Activated T-helper 1 cell treated with anti-CD3 and anti-CD28 coated beads, Interleukin-12 subunit alpha, Interleukin-12 subunit beta, Interleukin-2, Interleukin-4 antibody, amounts not matched to agents 30 ng/mL and 10 ng/mL and 1 ng/mL, durations not matched to agents 14 hours and 24 hours and 36 hours (primary cell): ENCODE data around the gene GCNT2. TPM values are rescaled to one million over a fixed set of nuclear protein-coding genes. Genes with fewer than 3 reads are reported as not detected.
"Not testable (repeated sequence)": the region's sequence is repeated elsewhere in the genome, so short reads cannot be mapped to it uniquely, and the experiment has no call there.

Experiments
- DNase-seq: peaks from one replicate; pipeline ENCODE4 v3.0.0; 2021; ENCODE audit warnings: low spot score
- H3K27ac Mint-ChIP-seq: one replicate; pipeline ENCODE4 v1.8.0; 2021; ENCODE audit warnings: mild to moderate bottlenecking, mixed read lengths
- H3K27me3 Mint-ChIP-seq: one replicate; pipeline ENCODE4 v1.8.0; 2022; ENCODE audit warnings: mild to moderate bottlenecking, moderate library complexity, mixed read lengths; ENCODE audit not compliant: insufficient read depth
- H3K36me3 Mint-ChIP-seq: one replicate; pipeline ENCODE4 v1.8.0; 2021; ENCODE audit warnings: low read depth, mixed read lengths
- H3K4me1 Mint-ChIP-seq: one replicate; pipeline ENCODE4 v1.8.0; 2021; ENCODE audit warnings: low read depth, mixed read lengths
- H3K4me3 Mint-ChIP-seq: one replicate; pipeline ENCODE4 v1.8.0; 2021; ENCODE audit warnings: mild to moderate bottlenecking, moderate library complexity, mixed read lengths
- H3K9me3 Mint-ChIP-seq: one replicate; pipeline ENCODE4 v1.8.0; 2021; ENCODE audit warnings: mixed read lengths
- intact Hi-C: fragments of 100-400 bp; cut with micrococcal nuclease; formaldehyde crosslinking; loops from one replicate; pipeline ENCODE4 v1.15.1; 2024
- total RNA-seq: library from RNA; stranded (reverse); gene quantifications from 2 replicates; pipeline ENCODE4 v1.2.3, GENCODE V29; 2022

The GCNT2 gene
- total RNA-seq, 1 donor from 2014 or later, result 3.0 TPM

DNA sequence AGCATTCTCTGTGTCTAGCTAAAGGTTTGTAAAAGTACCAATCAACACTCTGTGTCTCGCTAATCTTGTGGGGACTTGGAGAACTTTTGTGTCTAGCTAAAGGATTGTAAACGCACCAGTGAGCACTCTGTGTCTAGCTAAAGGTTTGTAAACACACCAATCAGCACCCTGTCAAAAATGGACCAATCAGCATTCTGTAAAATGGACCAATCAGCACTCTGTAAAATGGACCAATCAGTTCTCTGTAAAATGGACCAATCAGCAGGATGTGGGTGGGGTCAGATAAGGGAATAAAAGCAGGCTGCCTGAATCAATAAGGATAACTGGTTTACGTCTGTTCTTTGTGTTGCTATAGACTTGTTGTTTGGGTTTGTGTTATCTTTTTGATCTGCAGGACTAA is 29.2 kb upstream of the GCNT2 start:
- H3K27ac Mint-ChIP-seq, H3K9me3 Mint-ChIP-seq, H3K4me3 Mint-ChIP-seq, intact Hi-C loops, H3K4me1 Mint-ChIP-seq, H3K36me3 Mint-ChIP-seq, DNase-seq: not testable (repeated sequence)
- H3K27me3 Mint-ChIP-seq, result peaks cover 16% of the 10 kb centered on the region

DNA sequence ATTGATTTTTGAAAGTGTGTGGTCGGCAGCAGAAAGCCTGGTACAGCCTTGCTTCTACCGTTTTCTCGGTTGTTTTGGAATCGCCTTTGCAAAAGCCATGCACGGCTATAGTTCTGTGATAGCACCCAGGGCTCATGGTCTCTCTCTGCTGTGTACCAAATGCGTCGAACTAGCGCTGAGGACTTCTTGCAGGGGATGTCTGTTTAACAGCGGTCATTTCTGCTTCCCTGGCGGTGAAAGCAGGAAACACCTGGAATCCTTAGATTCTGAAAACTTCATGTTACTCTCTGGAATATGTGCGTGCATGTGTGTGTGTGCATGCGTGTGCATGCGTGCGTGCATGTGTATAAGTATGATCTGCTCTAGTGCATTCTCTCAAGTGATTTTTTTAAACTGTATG is 26.1 kb upstream of the GCNT2 start:
- Mint-ChIP-seq H3K9me3 (no peaks in the 10 kb centered on the region), H3K27ac (no peak overlapping the region), H3K4me3 (no peak overlapping the region), H3K36me3 (no peaks in the 10 kb centered on the region), H3K27me3 (peaks cover 20% of the 10 kb centered on the region), H3K4me1 (no peaks in the 10 kb centered on the region)
- intact Hi-C loops, result no loop called here
- no peak for DNase-seq

DNA sequence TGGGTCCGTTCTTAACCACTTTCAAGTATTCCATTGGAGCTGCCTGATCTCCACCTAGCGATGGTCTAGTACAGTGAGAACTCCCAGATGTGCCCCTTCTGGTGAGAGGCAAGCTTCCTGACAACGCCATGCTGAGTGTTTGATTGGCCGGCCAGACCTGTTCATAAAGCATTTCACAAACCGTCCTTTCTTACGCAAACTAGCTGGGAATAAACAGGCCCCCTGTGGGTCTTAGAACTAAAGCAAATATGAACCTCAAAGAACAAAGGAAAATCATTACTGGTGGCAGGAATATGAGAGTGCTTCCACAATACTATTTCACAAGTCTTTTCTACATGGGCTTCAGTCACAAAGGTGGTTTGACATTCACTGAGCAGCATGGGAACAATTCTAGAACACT is 15.6 kb upstream of the GCNT2 start:
- no peak overlapping the region for H3K4me3 Mint-ChIP-seq

DNA sequence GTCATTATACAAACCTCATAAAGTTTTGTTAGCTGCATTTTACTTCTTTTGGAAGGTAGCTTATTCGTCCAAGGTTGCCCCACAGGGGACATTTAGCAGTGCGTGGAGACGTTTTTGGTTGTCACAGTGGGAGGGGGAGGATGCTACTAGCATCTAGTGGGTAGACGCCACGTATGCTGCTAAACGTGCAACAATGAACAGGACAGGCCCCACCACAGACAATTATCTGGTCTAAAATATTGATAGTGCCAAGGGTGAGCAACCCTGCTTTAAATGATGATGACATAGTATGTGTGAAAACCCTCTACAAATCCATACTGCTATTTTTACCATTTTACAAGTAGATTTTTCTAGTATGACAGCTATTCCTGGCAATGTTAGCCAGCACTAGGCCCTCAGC is 13.9 kb upstream of the GCNT2 start:
- no peaks in the 10 kb centered on the region for H3K9me3 Mint-ChIP-seq
- no peak overlapping the region for H3K27ac Mint-ChIP-seq
- H3K4me1 Mint-ChIP-seq, result peaks cover 7% of the 10 kb centered on the region
- DNase-seq, result no peak
- intact Hi-C loops, result no loop called here
- H3K36me3 Mint-ChIP-seq, result no peaks in the 10 kb centered on the region
- peaks cover 18% of the 10 kb centered on the region for H3K27me3 Mint-ChIP-seq
- no peak overlapping the region for H3K4me3 Mint-ChIP-seq

More for the DNA sequence above, 15.6 kb upstream of the GCNT2 start:
- intact Hi-C loops, result no loop called here
- no peaks in the 10 kb centered on the region for H3K9me3 Mint-ChIP-seq
- H3K4me1 Mint-ChIP-seq, result peaks cover 4% of the 10 kb centered on the region
- peaks cover 18% of the 10 kb centered on the region for H3K27me3 Mint-ChIP-seq
- DNase-seq, result no peak
- no peaks in the 10 kb centered on the region for H3K36me3 Mint-ChIP-seq
- H3K27ac Mint-ChIP-seq, result no peak overlapping the region

DNA sequence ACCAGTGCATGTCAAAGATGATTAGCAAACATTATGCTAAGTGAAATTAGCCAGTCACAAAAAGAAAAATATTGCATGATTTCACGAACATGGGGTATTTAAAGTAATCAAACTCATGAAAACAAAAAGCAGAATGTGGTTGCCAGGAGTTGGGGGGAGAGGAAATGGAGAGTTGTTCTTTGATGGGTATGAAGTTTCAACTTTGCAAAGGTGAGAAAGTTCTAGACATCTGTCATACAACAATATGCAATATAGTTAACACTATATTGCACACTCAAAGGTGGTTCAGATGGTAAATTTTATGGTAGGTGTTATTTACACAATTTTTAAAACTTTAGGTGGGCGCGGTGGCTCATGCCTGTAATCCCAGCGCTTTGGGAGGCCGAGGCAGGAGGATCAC is 13.4 kb upstream of the GCNT2 start:
- no peaks in the 10 kb centered on the region for H3K9me3 Mint-ChIP-seq
- DNase-seq, result no peak
- H3K4me3 Mint-ChIP-seq, result no peak overlapping the region
- H3K4me1 Mint-ChIP-seq, result peaks cover 7% of the 10 kb centered on the region
- intact Hi-C loops, result no loop called here
- no peak overlapping the region for H3K27ac Mint-ChIP-seq
- H3K36me3 Mint-ChIP-seq, result no peaks in the 10 kb centered on the region
- peaks cover 18% of the 10 kb centered on the region for H3K27me3 Mint-ChIP-seq

DNA sequence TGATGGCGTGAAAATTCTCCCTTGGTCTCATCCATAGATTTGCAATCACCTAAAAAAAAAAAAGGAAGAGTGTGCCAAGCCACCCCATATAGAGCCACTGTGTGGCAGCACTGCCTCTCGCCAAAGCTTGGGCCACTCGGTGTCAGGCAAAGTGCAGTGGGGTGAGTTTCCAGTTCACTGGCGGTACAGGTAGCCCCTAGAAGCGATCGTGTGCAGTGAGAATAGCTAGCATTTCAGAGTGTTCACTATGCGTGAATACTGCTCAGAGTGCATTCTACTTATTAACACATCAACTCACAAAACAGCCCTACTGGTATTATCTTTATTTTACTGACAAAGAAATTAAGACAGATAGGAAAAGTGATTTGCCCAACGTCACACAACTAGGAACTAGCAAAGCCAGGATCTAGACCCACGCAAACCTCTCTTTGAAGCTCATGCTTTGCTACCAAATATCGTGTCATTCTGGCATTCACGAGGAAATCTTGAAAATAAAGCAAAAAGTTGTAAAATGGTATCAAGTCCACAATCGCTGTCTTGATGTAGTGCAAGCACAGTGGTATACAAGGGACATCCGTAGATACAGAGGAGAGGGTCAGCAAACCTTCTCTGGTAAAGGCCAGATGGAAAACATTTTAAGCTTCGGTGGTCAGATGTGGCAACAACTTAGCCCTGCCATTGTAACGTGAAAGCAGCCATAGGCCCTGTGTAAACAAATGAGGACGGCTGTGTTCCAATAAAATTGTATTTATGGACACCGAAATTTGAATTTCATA is 10.4 kb upstream of the GCNT2 start:
- intact Hi-C loops, result loop anchor here (1.0 kb wide), 6 partner anchors 18 to 291 kb away; partner anchors contain the start of genes C6orf52, PAK1IP1, TMEM14B and TMEM14C
- Mint-ChIP-seq H3K4me3 (no peak overlapping the region), H3K27ac (no peak overlapping the region)

DNA sequence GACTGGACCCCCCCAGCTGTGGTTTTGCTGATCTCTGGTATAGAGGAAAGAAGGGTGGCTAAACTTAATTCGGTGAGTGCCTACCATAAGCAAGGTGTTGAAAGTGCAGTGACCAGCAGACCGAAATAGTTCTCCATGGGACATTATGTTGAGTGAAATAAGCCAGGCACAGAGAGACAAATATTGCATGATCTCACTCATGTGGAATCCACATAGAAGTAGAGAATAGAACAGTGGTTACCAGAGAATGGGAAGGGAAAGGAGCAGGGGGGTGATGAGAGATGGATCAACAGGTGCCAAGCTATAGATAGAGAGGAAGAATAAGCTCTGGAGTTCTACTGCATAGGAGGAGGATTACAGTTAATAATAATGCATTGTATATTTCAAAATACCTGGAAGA is 9.7 kb upstream of the GCNT2 start:
- intact Hi-C loops, result no loop called here
- no peaks in the 10 kb centered on the region for H3K9me3 Mint-ChIP-seq
- peaks cover 13% of the 10 kb centered on the region for H3K4me1 Mint-ChIP-seq
- DNase-seq, result no peak
- no peak overlapping the region for H3K4me3 Mint-ChIP-seq
- H3K27ac Mint-ChIP-seq, result no peak overlapping the region
- peaks cover 12% of the 10 kb centered on the region for H3K27me3 Mint-ChIP-seq
- no peaks in the 10 kb centered on the region for H3K36me3 Mint-ChIP-seq

More for the DNA sequence above, 10.4 kb upstream of the GCNT2 start:
- Mint-ChIP-seq H3K36me3 (no peaks in the 10 kb centered on the region), H3K4me1 (peaks cover 13% of the 10 kb centered on the region), H3K27me3 (peaks cover 14% of the 10 kb centered on the region), H3K9me3 (no peaks in the 10 kb centered on the region)
- peak; percentile 35 for DNase-seq

DNA sequence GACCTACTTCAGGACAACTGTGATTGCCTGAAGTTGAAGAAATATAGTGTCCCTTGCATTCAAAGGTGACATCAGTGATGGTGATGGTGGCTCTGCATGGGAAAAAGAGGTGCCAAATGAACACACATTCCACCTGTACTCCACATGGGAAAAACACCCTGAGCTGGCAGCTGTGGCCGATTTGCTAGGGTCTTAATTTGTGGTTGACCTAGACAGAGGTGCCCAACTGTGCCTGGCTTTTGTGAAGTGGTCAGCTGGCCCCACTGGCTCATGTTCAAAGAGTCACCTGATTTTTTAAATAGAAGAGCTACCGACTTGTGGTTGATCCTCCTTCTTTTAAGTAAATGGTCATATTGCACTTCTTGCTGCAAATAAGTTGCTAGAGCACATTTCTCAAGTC is 7.6 kb upstream of the GCNT2 start:
- H3K4me3 Mint-ChIP-seq, result no peak overlapping the region
- intact Hi-C loops, result no loop called here
- H3K36me3 Mint-ChIP-seq, result no peaks in the 10 kb centered on the region
- H3K27me3 Mint-ChIP-seq, result peaks cover 2% of the 10 kb centered on the region
- no peak overlapping the region for H3K27ac Mint-ChIP-seq
- no peaks in the 10 kb centered on the region for H3K9me3 Mint-ChIP-seq
- DNase-seq, result no peak
- peaks cover 13% of the 10 kb centered on the region for H3K4me1 Mint-ChIP-seq

DNA sequence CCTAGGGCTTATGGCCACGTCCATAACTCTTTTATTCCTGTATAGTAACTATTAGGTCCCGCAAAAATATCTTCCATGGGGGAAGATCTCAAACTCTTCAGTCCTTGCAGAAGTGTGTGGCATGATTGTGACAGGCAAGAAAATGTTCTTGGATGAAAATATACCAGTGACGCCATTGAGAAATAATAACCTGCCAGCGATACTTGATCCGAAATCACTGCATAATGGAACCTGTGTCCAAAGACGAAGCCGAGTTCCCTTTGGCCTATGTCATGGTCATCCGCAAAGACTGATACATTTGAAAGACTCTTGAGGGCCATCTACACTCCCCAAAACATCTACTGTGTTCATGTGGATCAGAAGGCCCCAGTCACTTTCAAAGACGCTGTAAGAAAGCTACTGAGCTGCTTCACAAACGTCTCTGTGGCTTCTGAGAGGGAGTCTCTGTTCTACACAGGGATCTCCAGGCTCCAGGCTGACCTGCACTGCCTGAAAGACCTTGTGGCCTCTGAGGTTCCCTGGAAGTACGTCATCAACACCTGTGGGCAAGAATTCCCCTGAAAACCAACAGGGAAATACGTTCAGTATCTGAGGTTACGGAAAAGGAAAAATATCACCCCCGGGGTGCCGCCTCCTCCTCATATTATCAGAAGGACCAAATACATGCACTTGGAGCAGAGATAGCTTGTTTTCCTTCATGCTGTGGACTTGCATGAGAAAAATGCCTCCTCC is 6.9 kb upstream of the GCNT2 start:
- Mint-ChIP-seq H3K4me3 (no peak overlapping the region), H3K9me3 (no peaks in the 10 kb centered on the region), H3K36me3 (no peaks in the 10 kb centered on the region), H3K27me3 (no peaks in the 10 kb centered on the region), H3K4me1 (peaks cover 13% of the 10 kb centered on the region), H3K27ac (no peak overlapping the region)
- intact Hi-C loops, result no loop called here
- no peak for DNase-seq

DNA sequence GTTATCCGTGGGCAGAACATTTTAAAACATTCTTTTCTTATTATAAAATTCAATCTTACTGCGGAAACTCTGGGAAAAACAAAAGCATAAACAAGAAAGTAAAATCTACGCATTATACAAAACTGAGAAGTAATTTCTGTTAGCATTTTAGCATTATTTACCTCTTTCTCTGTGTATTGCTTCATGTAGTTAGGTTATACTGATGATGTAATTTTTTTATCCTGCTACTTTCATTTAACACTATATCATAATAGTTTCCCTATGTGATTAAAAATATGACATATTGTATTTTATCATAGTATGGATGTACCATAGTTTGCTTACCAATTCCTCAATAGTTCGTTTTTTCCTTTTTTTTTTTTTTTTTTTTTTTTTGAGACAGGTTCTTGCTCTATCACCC is 4.2 kb upstream of the GCNT2 start:
- H3K9me3 Mint-ChIP-seq, result no peaks in the 10 kb centered on the region
- DNase-seq, result no peak
- H3K4me3 Mint-ChIP-seq, result no peak overlapping the region
- H3K27me3 Mint-ChIP-seq, result no peaks in the 10 kb centered on the region
- intact Hi-C loops, result no loop called here
- peaks cover 5% of the 10 kb centered on the region for H3K4me1 Mint-ChIP-seq
- H3K36me3 Mint-ChIP-seq, result no peaks in the 10 kb centered on the region
- no peak overlapping the region for H3K27ac Mint-ChIP-seq

DNA sequence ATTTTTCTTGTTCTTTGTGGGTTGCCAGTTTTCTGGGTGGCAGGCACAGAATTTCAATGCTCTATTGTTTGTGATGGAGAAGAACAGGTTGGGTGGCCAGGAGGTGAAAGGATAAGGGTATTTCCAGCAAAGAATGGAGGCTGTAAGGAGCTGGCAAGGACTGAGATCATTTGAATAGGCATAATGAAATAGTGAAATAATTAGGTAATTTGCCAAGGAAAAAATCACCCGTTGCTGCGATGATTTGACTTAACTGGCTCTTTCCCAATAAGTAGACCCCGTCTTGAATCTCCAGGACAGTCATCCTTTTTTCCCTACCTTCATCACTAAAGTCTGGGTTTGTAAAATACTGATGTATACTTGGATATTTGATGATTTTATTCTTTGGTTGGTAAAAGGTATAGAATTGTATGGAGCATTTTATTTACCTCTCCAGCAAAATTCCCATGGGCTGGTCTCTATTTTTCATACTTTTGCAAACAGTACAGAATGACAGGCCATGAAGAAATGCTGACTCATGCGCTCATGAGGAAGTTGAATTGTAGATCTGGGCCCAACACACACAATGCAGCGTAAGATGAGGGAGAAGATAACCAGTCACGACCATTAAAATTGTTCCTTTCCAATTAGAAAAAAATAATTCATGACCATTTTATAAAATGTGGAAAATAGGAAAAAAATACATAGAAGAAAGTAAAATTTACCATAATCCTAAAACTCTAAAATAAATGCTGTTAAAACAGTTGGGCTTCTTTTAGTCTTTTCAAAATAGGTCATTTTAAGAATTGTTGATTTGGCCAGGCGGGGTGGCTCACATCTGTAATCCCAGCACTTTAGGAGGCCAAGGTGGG is 2.4 kb upstream of the GCNT2 start:
- intact Hi-C loops, result no loop called here
- no peak for DNase-seq
- Mint-ChIP-seq H3K9me3 (no peaks in the 10 kb centered on the region), H3K27me3 (no peaks in the 10 kb centered on the region), H3K36me3 (no peaks in the 10 kb centered on the region), H3K4me3 (no peak overlapping the region), H3K4me1 (peaks cover 5% of the 10 kb centered on the region), H3K27ac (no peak overlapping the region)

DNA sequence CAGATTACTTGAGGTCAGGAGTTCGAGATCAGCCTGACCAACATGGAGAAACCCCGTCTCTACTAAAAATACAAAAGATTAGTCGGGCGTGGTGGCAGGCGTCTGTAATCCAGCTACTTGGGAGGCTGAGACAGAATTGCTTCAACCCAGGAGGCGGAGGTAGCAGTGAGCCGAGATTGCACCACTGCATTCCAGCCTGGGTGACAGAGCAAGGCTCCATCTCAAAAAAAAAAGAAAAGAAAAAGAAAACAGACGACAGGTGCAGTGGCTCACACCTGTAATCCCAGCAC is 1.8 kb upstream of the GCNT2 start:
- H3K27me3 Mint-ChIP-seq, H3K27ac Mint-ChIP-seq, H3K9me3 Mint-ChIP-seq, DNase-seq, H3K4me1 Mint-ChIP-seq, H3K36me3 Mint-ChIP-seq, H3K4me3 Mint-ChIP-seq, intact Hi-C loops: not testable (repeated sequence)

DNA sequence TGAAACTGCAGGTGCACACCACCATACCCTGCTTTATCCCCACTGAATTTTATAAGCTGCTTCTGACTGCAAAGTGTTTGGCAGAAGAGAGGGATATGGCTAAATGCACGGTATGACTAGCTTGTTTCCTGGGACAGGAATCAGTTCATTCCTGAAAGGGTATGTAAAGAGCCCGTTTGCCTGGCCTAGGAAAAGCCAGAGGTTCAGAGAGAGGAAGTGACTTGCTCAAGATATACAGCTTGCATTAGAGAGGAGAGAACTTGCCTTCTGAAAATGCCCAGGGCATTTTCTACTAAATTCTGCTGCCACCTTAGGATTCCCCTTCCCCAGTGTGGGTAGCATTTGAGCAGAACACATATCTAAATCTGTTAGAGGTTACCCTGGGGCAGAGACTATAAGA is 683 bp upstream of the GCNT2 start:
- intact Hi-C loops, result no loop called here
- no peak for DNase-seq
- H3K4me1 Mint-ChIP-seq, result no peaks in the 10 kb centered on the region
- no peak overlapping the region for H3K4me3 Mint-ChIP-seq
- H3K36me3 Mint-ChIP-seq, result no peaks in the 10 kb centered on the region
- peaks cover 3% of the 10 kb centered on the region for H3K27me3 Mint-ChIP-seq
- no peaks in the 10 kb centered on the region for H3K9me3 Mint-ChIP-seq
- H3K27ac Mint-ChIP-seq, result no peak overlapping the region
